ENCODE results near the gene CEP164. TPM values are rescaled to one million over a fixed set of nuclear protein-coding genes. Genes with fewer than 3 reads are reported as not detected.

Gene CEP164
- total and polyA plus RNA-seq, 2 of the 4 experiments (the other 2 are of a cell fraction): 23.3 to 26.9 TPM

- ATAC-seq (ENCODE audit: low read depth): no peak
- Histone ChIP-seq H3K9me3 (ENCODE audit: control insufficient read depth, insufficient read depth, low read length) (no peaks in the 10 kb centered on the region), H4K8ac (ENCODE audit: low read depth in 2 of 2, low read length in 2 of 2) (no peak overlapping the region), H3K36me3 (ENCODE audit: control insufficient read depth, insufficient read depth, low read length) (no peaks in the 10 kb centered on the region), H2BK120ac (ENCODE audit: low read depth, low read length) (no peak overlapping the region), H3K4ac (ENCODE audit: low read depth, low read length) (no peak overlapping the region), H2BK15ac (ENCODE audit: low read depth, low read length) (no peak overlapping the region), H2AK9ac (replicated peaks; ENCODE audit: low read depth, low read length, poor library complexity) (no peak overlapping the region), H4K20me1 (ENCODE audit: insufficient read depth, low read length) (no peaks in the 10 kb centered on the region), H3K4me3 (ENCODE audit: insufficient read depth, low read depth, low read length) (no peak overlapping the region), H3K79me1 (ENCODE audit: low read depth in 1 of 2, low read length in 2 of 2) (no peaks in the 10 kb centered on the region), H2BK20ac (ENCODE audit: low read depth, low read length) (no peak overlapping the region), H3K4me2 (ENCODE audit: low read depth, low read length) (no peak overlapping the region), H2AK5ac (ENCODE audit: low read depth, low read length) (no peak overlapping the region), H3K9me1 (ENCODE audit: insufficient read depth, low read length) (no peaks in the 10 kb centered on the region), H2AFZ (replicated peaks; ENCODE audit: low read length, poor library complexity) (no peak overlapping the region), H3K27me3 (ENCODE audit: control insufficient read depth, insufficient read depth, low read length) (peaks cover 18% of the 10 kb centered on the region), H3K14ac (replicated peaks; ENCODE audit: low read depth, low read length) (no peak overlapping the region), H2BK5ac (ENCODE audit: low read depth, low read length, poor library complexity, severe bottlenecking) (no peak overlapping the region), H3K27ac (ENCODE audit: insufficient read depth, low read length) (no peak overlapping the region), H4K5ac (ENCODE audit: low read depth, low read length) (no peak overlapping the region), H3K9ac (ENCODE audit: low read depth, low read length) (no peak overlapping the region), H3K23ac (ENCODE audit: low read depth, low read length) (no peak overlapping the region), H3K18ac (ENCODE audit: low read depth, low read length) (no peak overlapping the region), H3K4me1 (ENCODE audit: control insufficient read depth, insufficient read depth, low read length) (no peaks in the 10 kb centered on the region), H3K56ac (ENCODE audit: extremely low read depth, insufficient read depth, low read length) (no peak overlapping the region), H4K91ac (ENCODE audit: insufficient read depth, low read depth, low read length) (no peak overlapping the region)
- intact Hi-C loops (cut with micrococcal nuclease) (no loop called here), in situ Hi-C loops (cut with MboI; ENCODE audit: low sequenced_read_pairs) (no loop called here), dilution Hi-C loops (cut with HindIII; ENCODE audit: low sequenced_read_pairs, unreplicated experiment) (no loop called here)
- 80% methylated on average over 5 of the region's 32 CpGs; no CpG with 5 or more reads in 1 of the 2 experiments for WGBS, 2 experiments (ENCODE audit: extremely low coverage in 2 of 2, insufficient read length in 1 of 2)
- DNase-seq: no peak
- ChIA-PET CTCF (interaction anchor here (1.0 kb wide), 1 partner anchor 518 kb away, joined by 3 read pairs; no protein-coding TSS in a partner anchor), POLR2A (ENCODE audit: unreplicated experiment) (no interaction called here)
- no TSS peak for BruUV-seq (replicated peaks)
- TF ChIP-seq MXI1 (IDR thresholded peaks at IDR 0.05; ENCODE audit: borderline replicate concordance, low read depth, low read length): no peak
- TF ChIP-seq ELK1 (IDR thresholded peaks at IDR 0.05; ENCODE audit: borderline replicate concordance, low read depth, low read length): no peak
- no peak for TF ChIP-seq USF2 (IDR thresholded peaks at IDR 0.05; ENCODE audit: low read depth, low read length)
- TF ChIP-seq RFX5 (IDR thresholded peaks at IDR 0.05; ENCODE audit: low read depth, low read length): no peak
- TF ChIP-seq SMC3 (IDR thresholded peaks at IDR 0.05; ENCODE audit: low read depth, low read length): no peak
- no peak for TF ChIP-seq NFE2L2 (IDR thresholded peaks at IDR 0.05; ENCODE audit: low read depth, low read length)
- no peak for TF ChIP-seq RCOR1 (IDR thresholded peaks at IDR 0.05; ENCODE audit: insufficient replicate concordance, low read length)
- TF ChIP-seq BHLHE40 (IDR thresholded peaks at IDR 0.05; ENCODE audit: low read depth, low read length): no peak
- TF ChIP-seq MAFK (IDR thresholded peaks at IDR 0.05; ENCODE audit: low read depth, low read length): no peak
- TF ChIP-seq MAZ (IDR thresholded peaks at IDR 0.05; ENCODE audit: borderline replicate concordance, low read depth, low read length): no peak
- no peak for TF ChIP-seq RAD21 (IDR thresholded peaks at IDR 0.05; ENCODE audit: low read length)
- no peak for TF ChIP-seq POLR2A (IDR thresholded peaks at IDR 0.05; ENCODE audit: low read depth, low read length)
Measured at GRCh38 chr11:117428186-117428855, 100.7 kb downstream of the CEP164 start.

Data from IMR-90 (cell line).